ENCODE results near the gene ZNF541. TPM values are rescaled to one million over a fixed set of nuclear protein-coding genes. Genes with fewer than 3 reads are reported as not detected.
A peak's percentile ranks its signal among the peaks of the same experiment; 100 is the strongest.
"Not testable (repeated sequence)": the region's sequence is repeated elsewhere in the genome, so short reads cannot be mapped to it uniquely, and the experiment has no call there.

The ZNF541 gene
- polyA plus RNA-seq, 1 donor from 2014 or later = not detected

GRCh38 chr19:47599671-47600245 is 26.8 kb upstream of the ZNF541 start:
- not testable (repeated sequence) for H3K79me2 ChIP-seq (replicated peaks; ENCODE audit: insufficient read depth, low read length); H3K36me3 ChIP-seq (ENCODE audit: insufficient read depth, low read length); H3F3A ChIP-seq (ENCODE audit: insufficient read depth, low read length, poor library complexity, severe bottlenecking); H3K27me3 ChIP-seq (ENCODE audit: insufficient read depth, low read depth, low read length); H3K9me3 ChIP-seq (ENCODE audit: low read length); H4K20me1 ChIP-seq (ENCODE audit: insufficient read depth); H3K9me2 ChIP-seq (ENCODE audit: insufficient read depth, low read length)
- peak overlapping the region; percentile 68 for H3K27ac ChIP-seq (ENCODE audit: low read length)
- H3K4me3 ChIP-seq (ENCODE audit: low read length) = peak overlapping the region; percentile 84
- peak overlapping the region; percentile 64 for H3K9ac ChIP-seq (ENCODE audit: low read length)
- peak overlapping the region; percentile 48 for H3K4me2 ChIP-seq (ENCODE audit: low read length)
- peak overlapping the region; percentile 73 for H2AFZ ChIP-seq (ENCODE audit: low read depth, low read length)

DNA sequence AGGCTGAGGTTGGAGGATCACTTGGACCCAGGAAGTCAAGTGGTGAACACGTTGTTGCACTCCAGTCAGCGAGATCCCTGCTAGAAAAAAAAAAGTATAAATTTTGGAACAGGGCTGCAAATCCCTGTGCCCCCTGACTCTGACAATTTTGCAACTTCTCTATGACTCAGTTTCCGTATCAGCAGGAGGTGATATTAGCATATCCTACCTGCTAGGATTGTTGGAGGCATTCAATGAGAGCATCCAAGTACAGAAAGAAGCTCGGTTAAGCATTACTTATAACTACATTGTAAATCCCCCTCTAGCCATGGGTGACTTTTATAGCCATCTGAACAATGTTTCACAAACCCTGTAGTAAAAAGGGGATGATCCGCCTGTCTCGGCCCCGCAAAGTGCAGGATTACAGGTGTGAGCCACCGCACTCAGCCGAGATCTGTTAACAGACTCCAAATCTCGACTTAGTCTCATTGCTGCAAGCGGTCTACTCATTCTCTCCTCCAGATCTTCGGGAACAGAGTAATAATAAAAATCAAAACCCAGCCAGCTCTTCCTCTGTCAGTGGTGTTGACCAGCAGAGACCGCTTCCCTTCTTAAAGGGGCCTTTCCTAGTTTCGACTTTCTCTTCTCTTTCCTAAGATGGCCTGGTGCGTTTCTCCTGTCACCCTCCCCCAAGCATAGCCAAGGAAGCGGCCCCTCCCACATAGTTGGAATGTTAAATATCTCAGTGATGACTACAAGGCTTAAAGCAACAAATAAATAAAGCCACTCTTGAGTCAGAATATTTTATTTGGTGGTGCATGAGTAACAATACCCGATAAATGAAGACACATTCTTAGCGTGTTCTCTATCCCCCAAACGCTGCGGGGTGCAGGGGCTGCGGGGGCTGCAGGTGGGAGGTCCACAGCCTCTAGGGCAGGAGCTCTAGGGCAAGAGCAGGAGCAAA is 25.7 kb upstream of the ZNF541 start:
- Histone ChIP-seq H3K9ac (ENCODE audit: low read length) (no peak overlapping the region), H3K79me2 (replicated peaks; ENCODE audit: insufficient read depth, low read length) (no peaks in the 10 kb centered on the region), H2AFZ (ENCODE audit: low read depth, low read length) (no peak overlapping the region), H3K27me3 (ENCODE audit: insufficient read depth, low read depth, low read length) (no peaks in the 10 kb centered on the region), H3K27ac (ENCODE audit: low read length) (no peak overlapping the region), H3K9me3 (ENCODE audit: low read length) (no peaks in the 10 kb centered on the region), H3K4me2 (ENCODE audit: low read length) (no peak overlapping the region), H3K36me3 (ENCODE audit: insufficient read depth, low read length) (no peaks in the 10 kb centered on the region), H3F3A (ENCODE audit: insufficient read depth, low read length, poor library complexity, severe bottlenecking) (no peaks in the 10 kb centered on the region), H3K4me3 (ENCODE audit: low read length) (no peak overlapping the region), H3K9me2 (ENCODE audit: insufficient read depth, low read length) (no peaks in the 10 kb centered on the region), H4K20me1 (ENCODE audit: insufficient read depth) (no peaks in the 10 kb centered on the region)
- no peak for TF ChIP-seq EP300 (conservative IDR thresholded peaks at IDR 0.05; ENCODE audit: poor library complexity, severe bottlenecking)
- no peak for TF ChIP-seq POLR2AphosphoS5 (IDR thresholded peaks at IDR 0.05)
- TF ChIP-seq, protein P1, sequence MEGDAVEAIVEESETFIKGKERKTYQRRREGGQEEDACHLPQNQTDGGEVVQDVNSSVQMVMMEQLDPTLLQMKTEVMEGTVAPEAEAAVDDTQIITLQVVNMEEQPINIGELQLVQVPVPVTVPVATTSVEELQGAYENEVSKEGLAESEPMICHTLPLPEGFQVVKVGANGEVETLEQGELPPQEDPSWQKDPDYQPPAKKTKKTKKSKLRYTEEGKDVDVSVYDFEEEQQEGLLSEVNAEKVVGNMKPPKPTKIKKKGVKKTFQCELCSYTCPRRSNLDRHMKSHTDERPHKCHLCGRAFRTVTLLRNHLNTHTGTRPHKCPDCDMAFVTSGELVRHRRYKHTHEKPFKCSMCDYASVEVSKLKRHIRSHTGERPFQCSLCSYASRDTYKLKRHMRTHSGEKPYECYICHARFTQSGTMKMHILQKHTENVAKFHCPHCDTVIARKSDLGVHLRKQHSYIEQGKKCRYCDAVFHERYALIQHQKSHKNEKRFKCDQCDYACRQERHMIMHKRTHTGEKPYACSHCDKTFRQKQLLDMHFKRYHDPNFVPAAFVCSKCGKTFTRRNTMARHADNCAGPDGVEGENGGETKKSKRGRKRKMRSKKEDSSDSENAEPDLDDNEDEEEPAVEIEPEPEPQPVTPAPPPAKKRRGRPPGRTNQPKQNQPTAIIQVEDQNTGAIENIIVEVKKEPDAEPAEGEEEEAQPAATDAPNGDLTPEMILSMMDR (IDR thresholded peaks at IDR 0.05; ENCODE audit: poor library complexity, severe bottlenecking) = no peak
- no peak for TF ChIP-seq TAF1 (IDR thresholded peaks at IDR 0.05; ENCODE audit: low read depth)
- no peak for TF ChIP-seq RAD21 (conservative IDR thresholded peaks at IDR 0.05)
- TF ChIP-seq, protein P2, sequence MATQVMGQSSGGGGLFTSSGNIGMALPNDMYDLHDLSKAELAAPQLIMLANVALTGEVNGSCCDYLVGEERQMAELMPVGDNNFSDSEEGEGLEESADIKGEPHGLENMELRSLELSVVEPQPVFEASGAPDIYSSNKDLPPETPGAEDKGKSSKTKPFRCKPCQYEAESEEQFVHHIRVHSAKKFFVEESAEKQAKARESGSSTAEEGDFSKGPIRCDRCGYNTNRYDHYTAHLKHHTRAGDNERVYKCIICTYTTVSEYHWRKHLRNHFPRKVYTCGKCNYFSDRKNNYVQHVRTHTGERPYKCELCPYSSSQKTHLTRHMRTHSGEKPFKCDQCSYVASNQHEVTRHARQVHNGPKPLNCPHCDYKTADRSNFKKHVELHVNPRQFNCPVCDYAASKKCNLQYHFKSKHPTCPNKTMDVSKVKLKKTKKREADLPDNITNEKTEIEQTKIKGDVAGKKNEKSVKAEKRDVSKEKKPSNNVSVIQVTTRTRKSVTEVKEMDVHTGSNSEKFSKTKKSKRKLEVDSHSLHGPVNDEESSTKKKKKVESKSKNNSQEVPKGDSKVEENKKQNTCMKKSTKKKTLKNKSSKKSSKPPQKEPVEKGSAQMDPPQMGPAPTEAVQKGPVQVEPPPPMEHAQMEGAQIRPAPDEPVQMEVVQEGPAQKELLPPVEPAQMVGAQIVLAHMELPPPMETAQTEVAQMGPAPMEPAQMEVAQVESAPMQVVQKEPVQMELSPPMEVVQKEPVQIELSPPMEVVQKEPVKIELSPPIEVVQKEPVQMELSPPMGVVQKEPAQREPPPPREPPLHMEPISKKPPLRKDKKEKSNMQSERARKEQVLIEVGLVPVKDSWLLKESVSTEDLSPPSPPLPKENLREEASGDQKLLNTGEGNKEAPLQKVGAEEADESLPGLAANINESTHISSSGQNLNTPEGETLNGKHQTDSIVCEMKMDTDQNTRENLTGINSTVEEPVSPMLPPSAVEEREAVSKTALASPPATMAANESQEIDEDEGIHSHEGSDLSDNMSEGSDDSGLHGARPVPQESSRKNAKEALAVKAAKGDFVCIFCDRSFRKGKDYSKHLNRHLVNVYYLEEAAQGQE (IDR thresholded peaks at IDR 0.05; ENCODE audit: borderline replicate concordance) = no peak

GRCh38 chr19:47595944-47596343 is 23.0 kb upstream of the ZNF541 start:
- H4K20me1 ChIP-seq (ENCODE audit: insufficient read depth) = no peaks in the 10 kb centered on the region
- no peaks in the 10 kb centered on the region for H3K36me3 ChIP-seq (ENCODE audit: insufficient read depth, low read length)
- H3K27ac ChIP-seq (ENCODE audit: low read length) = no peak overlapping the region
- no peaks in the 10 kb centered on the region for H3K9me2 ChIP-seq (ENCODE audit: insufficient read depth, low read length)
- no peaks in the 10 kb centered on the region for H3F3A ChIP-seq (ENCODE audit: insufficient read depth, low read length, poor library complexity, severe bottlenecking)
- no peak overlapping the region for H2AFZ ChIP-seq (ENCODE audit: low read depth, low read length)
- H3K9ac ChIP-seq (ENCODE audit: low read length) = no peak overlapping the region
- H3K4me2 ChIP-seq (ENCODE audit: low read length) = no peak overlapping the region
- no peaks in the 10 kb centered on the region for H3K27me3 ChIP-seq (ENCODE audit: insufficient read depth, low read depth, low read length)
- TF ChIP-seq POLR2AphosphoS5 (IDR thresholded peaks at IDR 0.05) (no peak), EZH2 (IDR thresholded peaks at IDR 0.05; ENCODE audit: borderline replicate concordance, insufficient read depth, low read length, poor library complexity, severe bottlenecking) (no peak), MXI1 (conservative IDR thresholded peaks at IDR 0.05; ENCODE audit: poor library complexity, severe bottlenecking) (no peak)
- TF ChIP-seq, protein P2 (IDR thresholded peaks at IDR 0.05; ENCODE audit: borderline replicate concordance) = no peak
- TF ChIP-seq, protein P1 (IDR thresholded peaks at IDR 0.05; ENCODE audit: poor library complexity, severe bottlenecking) = no peak
- H3K79me2 ChIP-seq (replicated peaks; ENCODE audit: insufficient read depth, low read length) = no peaks in the 10 kb centered on the region
- no peak overlapping the region for H3K4me3 ChIP-seq (ENCODE audit: low read length)
- H3K9me3 ChIP-seq (ENCODE audit: low read length) = no peaks in the 10 kb centered on the region

Data from neural cell (in vitro differentiated cells).